Measurements from ENCODE around the gene SENP2. TPM values are rescaled to one million over a fixed set of nuclear protein-coding genes. Genes with fewer than 3 reads are reported as not detected.

The SENP2 gene
- total RNA-seq, 1 donor from 2014 or later: 34.6 TPM

Other genes with a start within 250 kb of the SENP2 start
- 12.2 and 12.5 TPM in 2 replicates for gene MAP3K13, start 223.2 kb upstream of the SENP2 start, total RNA-seq
- gene TMEM41A, start 87.3 kb upstream of the SENP2 start, total RNA-seq: 24.6 and 26.6 TPM in 2 replicates
- not detected in 2 replicates for gene LIPH, start 33.7 kb upstream of the SENP2 start, total RNA-seq
- gene IGF2BP2, start 238.7 kb downstream of the SENP2 start, total RNA-seq: 0.42 and 0.62 TPM in 2 replicates